ENCODE data around the gene CRTAP. TPM values are rescaled to one million over a fixed set of nuclear protein-coding genes. Genes with fewer than 3 reads are reported as not detected.
"Not testable (repeated sequence)": the region's sequence is repeated elsewhere in the genome, so short reads cannot be mapped to it uniquely, and the experiment has no call there.

CRTAP gene
- polyA plus RNA-seq, 10 donors = 152 to 235 (median 192) TPM

DNA sequence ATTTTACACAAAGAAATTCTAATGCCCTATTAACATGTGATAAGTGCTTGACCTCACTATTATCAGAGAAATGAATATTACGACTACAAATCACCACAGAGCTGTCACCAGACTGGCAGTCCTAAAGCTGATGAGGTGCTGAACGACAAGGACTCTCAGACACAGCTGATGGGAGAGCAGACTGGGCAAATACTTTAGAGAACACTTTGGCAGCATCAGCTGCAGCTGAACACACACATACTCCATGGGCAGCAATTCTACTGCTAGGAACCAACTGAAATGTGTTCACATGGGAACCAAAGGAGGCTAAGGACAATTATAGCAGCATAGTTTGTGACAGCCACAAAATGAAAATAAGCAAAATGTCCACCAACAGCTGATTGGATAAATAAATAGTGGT lies 59.3 kb downstream of the CRTAP start:
- no peak for DNase-seq

DNA sequence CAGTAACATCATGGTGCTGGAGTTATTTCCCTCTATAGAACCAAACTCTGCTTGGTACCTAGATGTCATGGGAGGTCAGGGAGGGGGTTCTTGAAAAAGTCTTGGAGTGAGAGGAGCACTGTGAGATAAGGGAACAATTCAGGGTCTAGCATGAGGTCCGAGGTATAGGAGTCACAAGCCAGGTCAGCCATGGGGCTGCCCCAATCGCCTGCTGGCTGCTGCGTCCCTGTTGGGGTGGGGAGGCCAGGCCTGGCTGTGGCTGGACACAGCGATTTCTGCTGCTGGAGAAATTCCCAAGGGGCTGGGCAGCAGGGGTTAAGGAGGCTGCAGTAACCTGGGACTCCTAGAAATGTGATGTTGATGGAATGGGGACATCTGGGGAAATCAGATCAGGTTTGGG lies 59.9 kb downstream of the CRTAP start:
- no peak for DNase-seq

GRCh38 chr3:33174095-33174494 lies 60.3 kb downstream of the CRTAP start:
- DNase-seq = no peak

DNA sequence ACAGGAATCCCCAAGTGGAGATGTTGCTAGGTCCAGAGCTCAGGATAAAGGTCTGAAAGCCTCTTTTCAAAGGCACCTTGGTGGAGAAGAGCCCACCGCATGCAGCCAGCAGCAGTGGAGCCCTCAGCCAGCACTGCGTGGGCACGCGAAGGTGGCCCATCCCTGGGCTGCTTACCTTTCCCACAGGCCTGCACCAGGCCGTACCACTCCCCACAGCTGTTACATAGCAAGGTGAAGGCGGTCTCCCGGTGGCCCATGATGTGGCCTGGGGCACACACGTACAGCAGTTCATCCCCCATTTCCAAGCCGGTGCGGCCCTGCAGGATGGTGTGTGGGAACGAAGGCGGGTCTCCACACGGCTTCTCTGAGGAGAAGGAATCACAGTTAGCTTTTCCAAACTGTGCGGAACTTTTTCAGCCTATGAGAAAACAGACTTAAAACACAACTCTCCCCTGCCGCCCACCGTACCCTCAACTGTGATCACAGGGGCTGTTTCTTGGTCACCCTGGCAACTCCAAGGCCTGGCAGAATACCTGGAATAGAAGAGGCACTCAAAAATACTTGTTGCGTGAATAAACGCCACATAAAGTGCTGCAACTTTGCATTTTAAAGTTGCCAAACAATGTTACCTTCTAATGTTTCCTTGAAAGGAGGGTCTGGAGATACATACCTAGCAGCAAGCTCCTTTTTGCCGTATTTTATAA lies 61.0 kb downstream of the CRTAP start:
- DNase-seq = no peak

- no peak for DNase-seq
Observed at GRCh38 chr3:33179132-33179531, 65.3 kb downstream of the CRTAP start.

- DNase-seq = no peak
Observed at GRCh38 chr3:33181229-33181628, 67.4 kb downstream of the CRTAP start.

DNA sequence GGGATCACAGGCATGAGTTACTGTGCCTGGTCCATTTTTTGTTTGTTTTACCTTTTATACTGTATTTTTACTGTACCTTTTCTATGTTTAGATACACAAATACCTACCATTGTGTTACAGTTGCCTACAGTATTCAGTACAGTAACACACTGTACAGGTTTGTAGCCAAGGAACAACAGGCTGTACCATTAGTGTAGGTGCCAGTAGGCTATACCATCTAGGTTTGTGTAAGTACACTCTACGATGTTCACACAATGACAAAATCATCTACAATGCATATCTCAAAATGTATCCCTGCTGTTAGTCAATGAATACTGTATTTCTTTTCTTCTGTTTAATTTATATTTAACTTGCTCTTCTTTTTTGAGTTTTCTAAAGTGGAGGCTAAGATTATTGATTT lies 67.8 kb downstream of the CRTAP start:
- DNase-seq = not testable (repeated sequence)

- DNase-seq = no peak
Observed at GRCh38 chr3:33184863-33185262, 71.0 kb downstream of the CRTAP start.

GRCh38 chr3:33186524-33187367 lies 72.9 kb downstream of the CRTAP start:
- no peak for DNase-seq

DNA sequence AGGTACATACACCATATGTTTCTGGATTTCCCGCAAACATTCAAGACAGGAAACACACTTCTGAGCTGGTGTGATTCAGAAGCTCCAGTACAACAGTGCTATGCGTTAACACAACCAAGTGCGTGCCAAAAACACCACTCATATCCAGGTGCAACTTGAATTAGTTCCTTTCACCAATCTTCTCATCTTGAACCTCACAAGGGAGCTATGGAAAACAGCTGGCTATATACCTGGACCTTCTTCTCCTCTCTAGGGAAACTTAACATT lies 73.5 kb downstream of the CRTAP start:
- no peak for DNase-seq

DNA sequence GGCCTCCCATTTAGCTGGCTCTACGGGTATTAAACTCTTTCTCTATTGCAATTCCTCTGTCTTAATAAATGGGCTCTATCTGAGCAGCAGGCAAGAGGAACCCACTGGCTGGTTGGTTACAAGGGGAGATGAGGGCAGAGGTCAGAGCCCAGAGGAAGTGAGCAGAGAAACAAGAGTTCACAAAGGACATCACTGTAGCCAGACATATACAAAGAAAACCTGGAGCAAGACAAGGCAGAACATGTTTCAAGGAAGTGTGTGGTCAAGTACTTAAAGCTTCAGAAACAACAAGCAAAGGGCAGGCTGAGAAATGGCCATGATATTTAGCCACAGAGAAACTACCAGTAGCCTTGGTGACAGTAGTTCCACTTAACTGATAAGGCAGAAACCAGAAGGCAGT lies 80.5 kb downstream of the CRTAP start:
- no peak for DNase-seq

DNA sequence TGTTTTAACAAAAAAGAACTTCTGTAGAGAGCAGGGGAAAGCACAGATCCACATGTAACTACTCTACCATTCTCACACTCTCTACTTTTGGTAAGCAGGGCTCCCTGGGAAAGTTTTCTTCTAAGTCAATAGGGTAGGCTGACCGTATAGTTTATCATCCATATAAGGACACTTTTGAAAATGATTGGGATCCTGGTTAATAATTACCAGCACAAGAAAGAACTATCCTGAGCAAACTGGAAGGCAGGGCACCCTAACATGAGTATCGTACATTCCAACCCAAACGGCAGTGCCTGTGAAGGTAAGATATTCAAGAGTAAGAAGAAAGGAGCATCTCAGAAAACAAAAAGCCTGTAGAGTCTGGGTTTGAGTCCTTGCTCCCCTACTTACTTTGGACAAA lies 82.7 kb downstream of the CRTAP start:
- DNase-seq = no peak

Other genes starting within 250 kb of the CRTAP start
- gene CCR4, start 162.4 kb upstream of the CRTAP start, polyA plus RNA-seq (ENCODE audit: insufficient read length in 10 of 10) = 1 to 10 TPM in 1 of 10 donors, under 1 TPM in 8, not detected in 1; 0.07 to 1.3 (median 0.10) TPM
- 10 to 100 TPM; 24.7 to 46.7 (median 31.7) TPM for gene GLB1, start 16.9 kb upstream of the CRTAP start, polyA plus RNA-seq (ENCODE audit: insufficient read length in 10 of 10)
- 1 to 10 TPM in 4 of 10 donors, under 1 TPM in 6; 0.52 to 1.3 (median 0.96) TPM for gene TMPPE, start 16.9 kb upstream of the CRTAP start, polyA plus RNA-seq (ENCODE audit: insufficient read length in 10 of 10)
- gene SUSD5, start 104.8 kb downstream of the CRTAP start, polyA plus RNA-seq (ENCODE audit: insufficient read length in 10 of 10) = 1 to 10 TPM; 1.1 to 2.5 (median 1.7) TPM
- 10 to 100 TPM in 2 of 10 donors, 1 to 10 TPM in 8; 5.5 to 13.5 (median 7.8) TPM for gene FBXL2, start 163.4 kb downstream of the CRTAP start, polyA plus RNA-seq (ENCODE audit: insufficient read length in 10 of 10)